Parathyroid adenoma (tissue), 2 donors: ENCODE measurements around the gene STUM.

ENCODE experiments used
- H2AFZ ChIP-seq: fragments of 300-600 bp; sonication (generic); one replicate; pipeline ENCODE4 v1.7.0; 2017; ENCODE audit warnings: antibody characterized with exemption, mild to moderate bottlenecking
- H3K27ac ChIP-seq: fragments of 300-600 bp; sonication (generic); one replicate; pipeline ENCODE4 v1.7.0; 2017
- H3K27me3 ChIP-seq: fragments of 300-600 bp; sonication (generic); one replicate; pipeline ENCODE4 v1.7.0; 2017; ENCODE audit warnings: low read length; ENCODE audit not compliant: control insufficient read depth, insufficient read depth
- H3K36me3 ChIP-seq: fragments of 300-600 bp; sonication (generic); one replicate; pipeline ENCODE4 v1.7.0; 2017; ENCODE audit warnings: low read length; ENCODE audit not compliant: control insufficient read depth, insufficient read depth
- H3K4me1 ChIP-seq: fragments of 300-600 bp; sonication (generic); one replicate; pipeline ENCODE4 v1.7.0; 2017; ENCODE audit warnings: control low read depth
- H3K4me2 ChIP-seq: fragments of 300-600 bp; sonication (generic); one replicate; pipeline ENCODE4 v1.7.0; 2017; ENCODE audit warnings: low read length
- H3K4me3 ChIP-seq: fragments of 300-600 bp; sonication (generic); one replicate; pipeline ENCODE4 v1.7.0; 2017; ENCODE audit warnings: low read depth, low read length
- H3K79me2 ChIP-seq: fragments of 300-600 bp; sonication (generic); one replicate; pipeline ENCODE4 v1.7.0; 2017; ENCODE audit warnings: control low read depth
- H3K9ac ChIP-seq: fragments of 300-600 bp; sonication (generic); one replicate; pipeline ENCODE4 v1.7.0; 2017; ENCODE audit warnings: mild to moderate bottlenecking
- H3K9me3 ChIP-seq: fragments of 300-600 bp; sonication (generic); one replicate; pipeline ENCODE4 v1.7.0; 2017; ENCODE audit warnings: low read length; ENCODE audit not compliant: control insufficient read depth
- TF ChIP-seq, protein P1 (sequence below): fragments of 300-600 bp; sonication (generic); IDR thresholded peaks from one replicate; pipeline ENCODE4 v1.7.0; 2017; ENCODE audit warnings: antibody characterized with exemption, mild to moderate bottlenecking
- donor health status: primary hyperparathyroidism.

The STUM gene

DNA sequence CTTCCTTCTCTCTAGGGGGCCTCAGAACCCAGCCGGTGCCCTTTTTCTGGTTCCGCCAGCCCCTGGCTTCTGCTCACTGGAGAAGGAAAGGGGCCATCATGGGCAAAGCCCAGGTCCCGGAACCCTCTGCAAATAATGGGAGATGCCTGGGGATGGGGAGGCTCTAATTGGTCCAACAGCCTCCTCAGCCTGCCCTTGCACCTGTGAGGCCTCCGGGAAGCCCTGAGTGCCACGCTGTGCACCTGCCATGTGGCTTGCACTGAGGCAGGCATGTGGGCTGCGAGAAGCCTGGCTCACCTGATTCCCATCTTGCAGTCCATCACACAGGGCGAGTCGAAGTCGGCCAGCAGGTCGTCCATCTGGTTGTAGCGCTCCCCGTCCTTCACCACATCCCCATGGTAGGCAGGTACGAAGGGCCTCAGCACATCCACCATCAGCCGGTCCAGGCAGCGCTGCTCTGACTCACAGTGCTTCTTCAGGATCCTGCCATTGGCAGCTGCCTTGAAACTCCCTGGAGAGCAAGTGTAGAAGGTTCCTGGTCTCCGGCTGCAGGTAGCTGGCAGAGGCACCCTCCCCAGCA is 98.4 kb downstream of the STUM start:
- Histone ChIP-seq H3K9ac (no peak overlapping the region), H3K36me3 (no peaks in the 10 kb centered on the region), H3K27me3 (no peaks in the 10 kb centered on the region), H3K4me1 (no peaks in the 10 kb centered on the region), H3K4me3 (no peak overlapping the region), H3K79me2 (no peaks in the 10 kb centered on the region), H3K4me2 (no peak overlapping the region), H2AFZ (no peak overlapping the region), H3K9me3 (no peaks in the 10 kb centered on the region), H3K27ac (no peak overlapping the region)
- TF ChIP-seq, protein P1, sequence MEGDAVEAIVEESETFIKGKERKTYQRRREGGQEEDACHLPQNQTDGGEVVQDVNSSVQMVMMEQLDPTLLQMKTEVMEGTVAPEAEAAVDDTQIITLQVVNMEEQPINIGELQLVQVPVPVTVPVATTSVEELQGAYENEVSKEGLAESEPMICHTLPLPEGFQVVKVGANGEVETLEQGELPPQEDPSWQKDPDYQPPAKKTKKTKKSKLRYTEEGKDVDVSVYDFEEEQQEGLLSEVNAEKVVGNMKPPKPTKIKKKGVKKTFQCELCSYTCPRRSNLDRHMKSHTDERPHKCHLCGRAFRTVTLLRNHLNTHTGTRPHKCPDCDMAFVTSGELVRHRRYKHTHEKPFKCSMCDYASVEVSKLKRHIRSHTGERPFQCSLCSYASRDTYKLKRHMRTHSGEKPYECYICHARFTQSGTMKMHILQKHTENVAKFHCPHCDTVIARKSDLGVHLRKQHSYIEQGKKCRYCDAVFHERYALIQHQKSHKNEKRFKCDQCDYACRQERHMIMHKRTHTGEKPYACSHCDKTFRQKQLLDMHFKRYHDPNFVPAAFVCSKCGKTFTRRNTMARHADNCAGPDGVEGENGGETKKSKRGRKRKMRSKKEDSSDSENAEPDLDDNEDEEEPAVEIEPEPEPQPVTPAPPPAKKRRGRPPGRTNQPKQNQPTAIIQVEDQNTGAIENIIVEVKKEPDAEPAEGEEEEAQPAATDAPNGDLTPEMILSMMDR, result no peak

DNA sequence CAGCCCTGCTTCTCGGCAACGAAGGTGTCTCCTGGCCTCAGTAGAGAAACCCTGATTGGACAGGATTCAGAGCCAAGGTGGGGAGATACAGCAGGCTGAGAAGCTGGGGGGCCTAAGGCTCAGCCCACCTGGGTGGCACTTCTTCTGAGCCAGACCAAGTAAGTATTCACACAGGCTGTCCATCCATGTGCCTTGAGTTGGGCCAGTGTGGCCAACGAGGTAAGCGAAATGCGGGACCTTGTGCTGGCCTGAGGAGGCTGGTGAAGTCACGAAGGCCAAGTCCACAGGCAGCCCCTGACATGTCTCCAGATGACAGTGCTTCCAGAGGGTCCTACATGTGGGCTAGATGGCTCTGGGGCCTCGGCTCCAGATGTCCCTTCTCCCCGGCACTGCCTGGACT is 99.2 kb downstream of the STUM start:
- Histone ChIP-seq H3K4me2 (no peak overlapping the region), H3K9ac (no peak overlapping the region), H2AFZ (no peak overlapping the region), H3K4me3 (no peak overlapping the region), H3K27me3 (no peaks in the 10 kb centered on the region), H3K9me3 (no peaks in the 10 kb centered on the region), H3K4me1 (no peaks in the 10 kb centered on the region), H3K27ac (no peak overlapping the region), H3K36me3 (no peaks in the 10 kb centered on the region), H3K79me2 (no peaks in the 10 kb centered on the region)
- TF ChIP-seq, protein P1, result no peak

- Histone ChIP-seq H3K27me3 (no peaks in the 10 kb centered on the region), H3K27ac (no peak overlapping the region), H3K4me1 (no peaks in the 10 kb centered on the region), H3K36me3 (no peaks in the 10 kb centered on the region), H3K9me3 (no peaks in the 10 kb centered on the region), H3K79me2 (no peaks in the 10 kb centered on the region), H3K9ac (no peak overlapping the region), H2AFZ (no peak overlapping the region), H3K4me2 (no peak overlapping the region), H3K4me3 (no peak overlapping the region)
- TF ChIP-seq, protein P1, result no peak
Measured at GRCh38 chr1:226648421-226648820, 99.9 kb downstream of the STUM start.

DNA sequence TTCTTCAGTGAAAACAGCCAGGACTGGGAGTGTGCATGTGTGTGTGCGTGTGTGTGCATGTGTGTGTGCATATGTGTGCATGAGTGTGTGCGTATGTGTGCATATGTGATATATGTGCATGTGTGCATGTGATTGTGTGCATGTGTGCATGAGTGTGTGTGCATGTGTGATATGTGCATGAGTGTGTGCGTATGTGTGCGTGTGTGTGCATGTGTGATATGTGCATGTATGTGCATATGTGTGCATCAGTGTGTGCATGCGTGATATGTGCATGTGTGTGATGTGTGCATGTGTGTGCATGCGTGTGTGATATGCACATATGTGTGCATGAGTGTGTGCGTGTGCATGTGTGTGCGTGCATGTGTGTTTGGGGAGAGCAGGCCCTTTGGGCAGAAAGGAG is 100.7 kb downstream of the STUM start:
- Histone ChIP-seq H3K4me1 (no peaks in the 10 kb centered on the region), H3K4me3 (no peak overlapping the region), H3K9me3 (no peaks in the 10 kb centered on the region), H3K27me3 (no peaks in the 10 kb centered on the region), H2AFZ (no peak overlapping the region), H3K36me3 (no peaks in the 10 kb centered on the region), H3K9ac (no peak overlapping the region), H3K4me2 (no peak overlapping the region), H3K27ac (no peak overlapping the region), H3K79me2 (no peaks in the 10 kb centered on the region)
- TF ChIP-seq, protein P1, result no peak

GRCh38 chr1:226649780-226650179 is 101.2 kb downstream of the STUM start:
- Histone ChIP-seq H3K9ac (no peak overlapping the region), H3K9me3 (no peaks in the 10 kb centered on the region), H3K79me2 (no peaks in the 10 kb centered on the region), H3K27ac (no peak overlapping the region), H3K36me3 (no peaks in the 10 kb centered on the region), H3K4me2 (no peak overlapping the region), H2AFZ (peak overlapping the region; percentile 53), H3K27me3 (no peaks in the 10 kb centered on the region), H3K4me1 (no peaks in the 10 kb centered on the region), H3K4me3 (no peak overlapping the region)
- TF ChIP-seq, protein P1, result peak; percentile 2
